Activated T-helper 17 cell treated with anti-CD3 and anti-CD28 coated beads, Interleukin-2, amount 50 U/mL, for 72 hours (primary cell): ENCODE measurements around the gene GAS7. TPM values are rescaled to one million over a fixed set of nuclear protein-coding genes. Genes with fewer than 3 reads are reported as not detected.

Experiments
- ATAC-seq: fragments of 150-1000 bp; cut with Tn5 transposase; replicated peaks from 2 replicates; pipeline ENCODE4 v1.10.0; 2021; ENCODE audit warnings: mild to moderate bottlenecking, moderate library complexity
- H3K27ac Mint-ChIP-seq: one replicate; pipeline ENCODE4 v1.8.0; 2022; ENCODE audit warnings: mixed read lengths
- H3K27me3 Mint-ChIP-seq: one replicate; pipeline ENCODE4 v1.8.0; 2022; ENCODE audit warnings: mixed read lengths
- H3K36me3 Mint-ChIP-seq: one replicate; pipeline ENCODE4 v1.8.0; 2022; ENCODE audit warnings: low read depth, mild to moderate bottlenecking, mixed read lengths
- H3K4me1 Mint-ChIP-seq: one replicate; pipeline ENCODE4 v1.8.0; 2022; ENCODE audit warnings: mixed read lengths
- H3K4me3 Mint-ChIP-seq: one replicate; pipeline ENCODE4 v1.8.0; 2022; ENCODE audit warnings: mild to moderate bottlenecking, mixed read lengths
- H3K9me3 Mint-ChIP-seq: one replicate; pipeline ENCODE4 v1.8.0; 2022; ENCODE audit warnings: mixed read lengths
- total RNA-seq, 2 donors: library from RNA; stranded (reverse); gene quantifications; one replicate each; pipeline ENCODE4 v1.2.3, GENCODE V29; 2022

The GAS7 gene
- total RNA-seq, 2 donors from 2014 or later, result 0.42 to 0.43 TPM

DNA sequence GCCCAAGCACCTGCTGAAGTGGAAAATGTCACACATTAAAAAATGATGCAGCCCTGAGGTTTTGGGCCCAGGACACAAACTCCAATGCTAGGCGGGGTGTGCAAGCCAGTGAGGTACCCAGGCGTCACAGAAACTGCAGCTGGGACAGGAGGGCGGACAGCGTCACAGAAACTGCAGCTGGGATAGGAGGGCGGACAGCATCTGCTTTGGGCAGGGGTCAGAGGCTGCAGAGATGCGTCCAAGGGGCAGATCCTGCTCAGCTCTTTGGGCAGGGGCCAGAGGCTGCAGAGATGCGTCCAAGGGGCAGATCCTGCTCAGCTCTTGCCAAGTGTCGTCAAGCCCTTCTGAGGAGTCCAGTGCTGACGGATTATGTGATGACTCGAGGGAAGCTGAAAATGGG is 249.5 kb downstream of the GAS7 start:
- Mint-ChIP-seq H3K4me3 (no peak overlapping the region), H3K4me1 (no peaks in the 10 kb centered on the region), H3K27ac (no peak overlapping the region), H3K36me3 (no peaks in the 10 kb centered on the region), H3K9me3 (no peaks in the 10 kb centered on the region), H3K27me3 (peaks cover 3% of the 10 kb centered on the region)
- ATAC-seq, result no peak

DNA sequence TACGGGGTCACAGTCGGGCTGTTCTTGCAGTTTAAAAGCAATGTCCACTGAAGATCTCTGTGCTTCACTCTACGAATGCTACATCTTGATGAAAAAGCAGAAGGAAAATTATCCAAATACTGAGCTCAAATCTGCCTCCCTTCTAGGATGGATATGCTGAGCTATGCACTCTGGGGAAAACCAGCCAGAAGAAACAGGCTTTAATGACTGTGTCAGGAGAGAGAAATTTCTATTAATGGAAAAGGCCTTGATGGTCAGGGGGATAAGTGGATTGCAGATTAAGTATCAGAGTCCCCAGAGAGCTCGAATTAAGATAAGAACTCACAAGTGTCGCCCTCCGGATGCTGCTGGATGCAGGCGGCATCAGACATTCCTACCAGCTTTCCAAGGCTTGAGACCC is 253.7 kb downstream of the GAS7 start:
- no peak for ATAC-seq
- Mint-ChIP-seq H3K27ac (no peak overlapping the region), H3K27me3 (peaks cover 3% of the 10 kb centered on the region), H3K4me1 (no peaks in the 10 kb centered on the region), H3K4me3 (no peak overlapping the region), H3K36me3 (no peaks in the 10 kb centered on the region), H3K9me3 (no peaks in the 10 kb centered on the region)

DNA sequence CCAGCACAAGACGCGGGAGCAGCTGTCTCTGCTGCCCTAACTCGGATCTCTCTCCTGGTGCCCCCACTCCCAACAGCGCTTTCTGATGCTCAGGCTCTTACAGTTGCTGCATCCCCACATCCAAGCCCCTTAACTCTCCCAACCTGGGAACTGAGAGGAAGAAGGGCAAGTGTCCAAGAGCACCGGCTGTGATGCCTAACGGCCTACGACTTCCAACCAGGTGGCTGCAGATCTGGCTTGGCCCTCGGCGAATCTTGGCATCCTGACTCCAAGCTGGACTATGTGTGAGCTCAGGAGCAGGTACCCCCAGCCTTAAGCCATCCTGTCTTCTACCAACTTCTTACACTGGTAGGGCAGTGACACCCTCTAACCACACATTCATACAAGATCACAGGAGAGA is 255.1 kb downstream of the GAS7 start:
- no peak for ATAC-seq
- peaks cover 3% of the 10 kb centered on the region for H3K27me3 Mint-ChIP-seq
- H3K9me3 Mint-ChIP-seq, result no peaks in the 10 kb centered on the region
- no peak overlapping the region for H3K4me3 Mint-ChIP-seq
- H3K36me3 Mint-ChIP-seq, result no peaks in the 10 kb centered on the region
- H3K27ac Mint-ChIP-seq, result no peak overlapping the region
- no peaks in the 10 kb centered on the region for H3K4me1 Mint-ChIP-seq

GRCh38 chr17:9942885-9943284 is 255.5 kb downstream of the GAS7 start:
- peaks cover 3% of the 10 kb centered on the region for H3K27me3 Mint-ChIP-seq
- no peak for ATAC-seq
- no peak overlapping the region for H3K27ac Mint-ChIP-seq
- no peaks in the 10 kb centered on the region for H3K4me1 Mint-ChIP-seq
- no peaks in the 10 kb centered on the region for H3K36me3 Mint-ChIP-seq
- no peaks in the 10 kb centered on the region for H3K9me3 Mint-ChIP-seq
- no peak overlapping the region for H3K4me3 Mint-ChIP-seq

- no peaks in the 10 kb centered on the region for H3K36me3 Mint-ChIP-seq
- H3K9me3 Mint-ChIP-seq, result no peaks in the 10 kb centered on the region
- H3K27me3 Mint-ChIP-seq, result peaks cover 3% of the 10 kb centered on the region
- no peak for ATAC-seq
- H3K27ac Mint-ChIP-seq, result no peak overlapping the region
- H3K4me3 Mint-ChIP-seq, result no peak overlapping the region
- no peaks in the 10 kb centered on the region for H3K4me1 Mint-ChIP-seq
Observed at GRCh38 chr17:9941305-9941704, 257.1 kb downstream of the GAS7 start.

GRCh38 chr17:9940841-9941240 is 257.6 kb downstream of the GAS7 start:
- Mint-ChIP-seq H3K4me1 (no peaks in the 10 kb centered on the region), H3K27me3 (peaks cover 3% of the 10 kb centered on the region), H3K36me3 (no peaks in the 10 kb centered on the region), H3K4me3 (no peak overlapping the region), H3K9me3 (no peaks in the 10 kb centered on the region), H3K27ac (no peak overlapping the region)
- no peak for ATAC-seq

- Mint-ChIP-seq H3K4me1 (no peaks in the 10 kb centered on the region), H3K4me3 (no peak overlapping the region), H3K27me3 (no peaks in the 10 kb centered on the region), H3K27ac (no peak overlapping the region), H3K9me3 (no peaks in the 10 kb centered on the region), H3K36me3 (no peaks in the 10 kb centered on the region)
- ATAC-seq, result no peak
Observed at GRCh38 chr17:9938764-9939163, 259.6 kb downstream of the GAS7 start.

- Mint-ChIP-seq H3K9me3 (no peaks in the 10 kb centered on the region), H3K36me3 (no peaks in the 10 kb centered on the region), H3K4me3 (no peak overlapping the region), H3K27ac (no peak overlapping the region), H3K4me1 (no peaks in the 10 kb centered on the region), H3K27me3 (no peaks in the 10 kb centered on the region)
- ATAC-seq, result no peak
Observed at GRCh38 chr17:9937901-9938300, 260.5 kb downstream of the GAS7 start.

DNA sequence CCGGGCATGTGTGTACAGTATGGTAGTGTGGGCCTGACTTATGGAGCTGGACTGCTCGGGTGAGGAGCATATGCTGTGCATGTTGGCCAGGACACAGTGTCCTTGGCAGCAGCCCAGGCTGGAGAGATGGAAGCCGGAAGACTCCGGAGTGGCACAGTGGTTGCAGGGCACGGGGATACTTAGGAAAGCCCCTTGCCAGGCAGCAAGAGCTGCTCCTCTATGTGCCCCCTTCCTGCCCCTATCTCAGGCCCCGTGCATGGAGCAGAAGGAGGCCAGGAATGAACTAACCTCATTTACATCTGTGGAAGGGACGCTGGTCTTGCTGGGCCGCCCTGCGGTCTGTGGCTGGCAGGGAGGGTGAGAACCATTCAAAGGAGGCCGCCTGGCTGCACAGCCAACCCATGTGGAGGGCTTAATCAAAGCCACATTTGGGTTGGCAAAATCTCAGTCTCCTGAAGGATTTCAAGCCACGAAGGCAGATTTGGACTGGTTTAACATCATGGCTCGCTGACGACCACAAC is 261.1 kb downstream of the GAS7 start:
- no peak overlapping the region for H3K27ac Mint-ChIP-seq
- H3K36me3 Mint-ChIP-seq, result no peaks in the 10 kb centered on the region
- H3K4me3 Mint-ChIP-seq, result no peak overlapping the region
- H3K9me3 Mint-ChIP-seq, result no peaks in the 10 kb centered on the region
- no peaks in the 10 kb centered on the region for H3K4me1 Mint-ChIP-seq
- ATAC-seq, result no peak
- no peaks in the 10 kb centered on the region for H3K27me3 Mint-ChIP-seq

DNA sequence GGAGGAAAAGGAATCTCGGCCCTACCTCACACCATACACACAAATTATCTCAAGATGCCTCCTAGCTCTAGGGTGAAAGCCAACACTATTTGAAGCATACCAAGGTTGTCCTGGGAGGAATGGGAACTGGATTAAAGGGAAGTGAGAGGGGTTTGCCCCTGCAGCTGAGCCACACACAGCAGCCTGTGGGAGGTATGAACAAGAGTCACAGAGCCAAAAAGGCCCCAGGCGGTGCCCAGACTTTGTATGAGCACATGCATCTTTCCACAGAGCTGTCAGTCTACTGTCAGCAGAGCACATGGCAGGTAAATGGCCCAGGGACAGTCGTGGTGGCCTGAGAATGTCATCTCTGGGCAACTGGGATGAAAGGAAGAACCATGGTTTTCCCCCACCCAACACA is 262.3 kb downstream of the GAS7 start:
- H3K36me3 Mint-ChIP-seq, result no peaks in the 10 kb centered on the region
- ATAC-seq, result no peak
- H3K27ac Mint-ChIP-seq, result no peak overlapping the region

GRCh38 chr17:9935408-9935807 is 263.0 kb downstream of the GAS7 start:
- H3K4me3 Mint-ChIP-seq, result no peak overlapping the region
- H3K4me1 Mint-ChIP-seq, result no peaks in the 10 kb centered on the region
- peaks cover 9% of the 10 kb centered on the region for H3K27me3 Mint-ChIP-seq
- ATAC-seq, result no peak
- no peak overlapping the region for H3K27ac Mint-ChIP-seq
- H3K9me3 Mint-ChIP-seq, result no peaks in the 10 kb centered on the region
- H3K36me3 Mint-ChIP-seq, result no peaks in the 10 kb centered on the region

More for the DNA sequence above, 262.3 kb downstream of the GAS7 start:
- H3K27me3 Mint-ChIP-seq, result peaks cover 8% of the 10 kb centered on the region
- H3K4me3 Mint-ChIP-seq, result no peak overlapping the region
- H3K9me3 Mint-ChIP-seq, result no peaks in the 10 kb centered on the region
- H3K4me1 Mint-ChIP-seq, result no peaks in the 10 kb centered on the region

DNA sequence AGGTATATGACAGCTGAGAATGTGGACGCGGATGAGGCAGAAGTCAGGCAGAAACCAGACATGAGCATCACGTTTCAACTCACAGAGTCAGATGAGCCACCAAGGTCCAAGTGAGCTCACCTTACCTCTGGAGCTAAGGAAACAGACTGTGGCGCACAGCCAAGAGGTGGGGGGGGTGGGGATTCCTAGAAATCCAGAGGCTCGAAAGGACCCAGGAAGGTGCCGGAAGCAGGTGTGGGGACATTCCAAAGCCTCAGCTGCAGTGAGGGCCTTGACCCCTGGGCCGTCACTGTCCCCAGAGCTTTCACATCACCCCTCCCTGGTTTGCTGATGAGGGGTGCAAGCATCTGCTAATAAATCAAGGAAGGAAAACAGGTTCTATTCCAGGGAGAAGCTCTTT is 264.1 kb downstream of the GAS7 start:
- H3K27me3 Mint-ChIP-seq, result peaks cover 9% of the 10 kb centered on the region
- no peaks in the 10 kb centered on the region for H3K36me3 Mint-ChIP-seq
- H3K4me1 Mint-ChIP-seq, result no peaks in the 10 kb centered on the region
- H3K9me3 Mint-ChIP-seq, result no peaks in the 10 kb centered on the region
- no peak for ATAC-seq
- H3K4me3 Mint-ChIP-seq, result no peak overlapping the region
- no peak overlapping the region for H3K27ac Mint-ChIP-seq

DNA sequence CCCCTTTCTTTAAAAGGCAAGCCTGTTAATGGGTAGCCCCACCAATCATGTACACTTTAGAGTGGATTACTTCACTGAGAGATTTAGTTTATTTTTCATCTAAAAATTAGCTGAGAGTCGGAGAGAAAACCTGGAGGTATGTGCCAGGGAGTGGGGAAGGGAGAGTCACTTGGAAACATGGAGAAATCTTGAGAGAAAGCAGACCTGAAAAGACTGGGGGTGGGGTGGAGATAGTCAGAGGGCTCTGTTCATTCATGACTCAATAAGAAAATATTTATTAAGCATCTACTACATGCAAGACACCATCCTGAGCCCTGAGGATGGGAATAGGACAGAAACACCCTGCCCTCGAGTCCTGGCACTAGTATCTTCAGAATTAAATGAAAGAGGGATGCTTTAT is 265.9 kb downstream of the GAS7 start:
- H3K27ac Mint-ChIP-seq, result no peak overlapping the region
- ATAC-seq, result no peak
- no peaks in the 10 kb centered on the region for H3K4me1 Mint-ChIP-seq
- peaks cover 9% of the 10 kb centered on the region for H3K27me3 Mint-ChIP-seq
- no peak overlapping the region for H3K4me3 Mint-ChIP-seq
- H3K36me3 Mint-ChIP-seq, result no peaks in the 10 kb centered on the region
- no peaks in the 10 kb centered on the region for H3K9me3 Mint-ChIP-seq

DNA sequence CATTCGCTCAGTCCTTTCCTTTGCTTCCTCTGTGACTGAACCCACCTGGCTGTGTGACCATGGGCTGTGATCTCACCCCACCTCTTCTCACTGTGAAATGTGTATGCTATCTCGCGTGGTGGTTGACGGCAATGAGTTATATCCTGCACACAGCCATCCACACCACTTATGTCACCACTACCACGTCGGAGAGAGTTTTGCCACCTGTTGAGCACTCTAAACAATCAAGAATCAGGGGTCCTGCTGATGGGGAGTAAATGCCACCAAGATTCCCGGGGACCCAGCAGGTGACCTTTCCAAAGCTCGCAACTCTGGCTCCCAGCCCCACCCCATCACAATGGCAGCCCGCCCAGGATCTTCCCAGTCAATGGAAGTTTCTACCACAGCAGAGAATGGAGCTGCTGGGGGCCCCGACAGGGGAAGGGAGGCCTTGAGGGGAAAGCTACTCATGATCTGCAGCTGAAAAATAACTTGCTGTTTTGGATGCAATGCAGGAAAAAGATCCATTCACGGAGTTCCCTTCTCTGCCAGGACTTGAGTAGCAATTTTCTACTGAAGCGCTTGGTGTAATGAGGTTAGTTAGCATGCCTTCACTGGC is 267.2 kb downstream of the GAS7 start:
- Mint-ChIP-seq H3K27me3 (peaks cover 9% of the 10 kb centered on the region), H3K36me3 (no peaks in the 10 kb centered on the region), H3K9me3 (no peaks in the 10 kb centered on the region), H3K27ac (no peak overlapping the region), H3K4me3 (no peak overlapping the region), H3K4me1 (no peaks in the 10 kb centered on the region)
- no peak for ATAC-seq

- ATAC-seq, result no peak
- H3K4me3 Mint-ChIP-seq, result no peak overlapping the region
- peaks cover 9% of the 10 kb centered on the region for H3K27me3 Mint-ChIP-seq
- H3K9me3 Mint-ChIP-seq, result no peaks in the 10 kb centered on the region
- no peak overlapping the region for H3K27ac Mint-ChIP-seq
- no peaks in the 10 kb centered on the region for H3K4me1 Mint-ChIP-seq
- H3K36me3 Mint-ChIP-seq, result no peaks in the 10 kb centered on the region
Observed at GRCh38 chr17:9929871-9930270, 268.5 kb downstream of the GAS7 start.
